ENCODE measurements around the gene LY86.

The LY86 gene

GRCh38 chr6:6690144-6690483, 101.6 kb downstream of the LY86 start:
- DNase-seq (ENCODE audit: low read depth) = no peak
- no peak overlapping the region for H3K4me3 ChIP-seq (ENCODE audit: low read depth, low read length)
- no peak for TF ChIP-seq CTCF (conservative IDR thresholded peaks at IDR 0.05; ENCODE audit: low read depth, low read length)

GRCh38 chr6:6694368-6694780, 105.9 kb downstream of the LY86 start:
- no peak for TF ChIP-seq CTCF (conservative IDR thresholded peaks at IDR 0.05; ENCODE audit: low read depth, low read length)
- no peak overlapping the region for H3K4me3 ChIP-seq (ENCODE audit: low read depth, low read length)
- no peak for DNase-seq (ENCODE audit: low read depth)

- no peak overlapping the region for H3K4me3 ChIP-seq (ENCODE audit: low read depth, low read length)
- no peak for TF ChIP-seq CTCF (conservative IDR thresholded peaks at IDR 0.05; ENCODE audit: low read depth, low read length)
- DNase-seq (ENCODE audit: low read depth) = no peak
These were observed 106.5 kb downstream of the LY86 start for GRCh38 chr6:6694825-6695624.

- no peak for DNase-seq (ENCODE audit: low read depth)
- H3K4me3 ChIP-seq (ENCODE audit: low read depth, low read length) = no peak overlapping the region
- no peak for TF ChIP-seq CTCF (conservative IDR thresholded peaks at IDR 0.05; ENCODE audit: low read depth, low read length)
These were observed 107.2 kb downstream of the LY86 start for GRCh38 chr6:6695625-6696276.

GRCh38 chr6:6696867-6697531, 108.5 kb downstream of the LY86 start:
- peak; percentile 88 for TF ChIP-seq CTCF (conservative IDR thresholded peaks at IDR 0.05; ENCODE audit: low read depth, low read length)
- DNase-seq (ENCODE audit: low read depth) = peak; percentile 79
- no peak overlapping the region for H3K4me3 ChIP-seq (ENCODE audit: low read depth, low read length)

GRCh38 chr6:6697620-6698019, 109.1 kb downstream of the LY86 start:
- H3K4me3 ChIP-seq (ENCODE audit: low read depth, low read length) = no peak overlapping the region
- TF ChIP-seq CTCF (conservative IDR thresholded peaks at IDR 0.05; ENCODE audit: low read depth, low read length) = no peak
- no peak for DNase-seq (ENCODE audit: low read depth)

Data from choroid plexus epithelial cell (primary cell).